Ecto neural progenitor cell (in vitro differentiated cells): ENCODE results near the gene ONECUT3.
"Not testable (repeated sequence)": the region's sequence is repeated elsewhere in the genome, so short reads cannot be mapped to it uniquely, and the experiment has no call there.

Experiments
- DNase-seq: peaks from one replicate; pipeline ENCODE4 v3.0.0-alpha.2; 2018; ENCODE audit warnings: low spot score

The ONECUT3 gene

GRCh38 chr19:1794424-1795172, 41.3 kb downstream of the ONECUT3 start:
- DNase-seq: no peak

- no peak for DNase-seq
These were observed 43.3 kb downstream of the ONECUT3 start for GRCh38 chr19:1796395-1797142.

- DNase-seq: not testable (repeated sequence)
These were observed 44.0 kb downstream of the ONECUT3 start for GRCh38 chr19:1797313-1797712.

GRCh38 chr19:1799695-1800342, 46.5 kb downstream of the ONECUT3 start:
- no peak for DNase-seq

- no peak for DNase-seq
These were observed 51.6 kb downstream of the ONECUT3 start for GRCh38 chr19:1804858-1805257.

GRCh38 chr19:1805401-1806183, 52.3 kb downstream of the ONECUT3 start:
- no peak for DNase-seq

GRCh38 chr19:1806184-1807029, 53.1 kb downstream of the ONECUT3 start:
- DNase-seq: no peak

GRCh38 chr19:1807030-1807694, 53.9 kb downstream of the ONECUT3 start:
- no peak for DNase-seq

- DNase-seq: no peak
These were observed 54.5 kb downstream of the ONECUT3 start for GRCh38 chr19:1807695-1808394.

- DNase-seq: no peak
These were observed 55.1 kb downstream of the ONECUT3 start for GRCh38 chr19:1808395-1808731.

- DNase-seq: no peak
These were observed 56.4 kb downstream of the ONECUT3 start for GRCh38 chr19:1809678-1810077.

GRCh38 chr19:1810439-1811160, 57.3 kb downstream of the ONECUT3 start:
- no peak for DNase-seq

GRCh38 chr19:1811472-1811894, 58.2 kb downstream of the ONECUT3 start:
- no peak for DNase-seq

- no peak for DNase-seq
These were observed 58.7 kb downstream of the ONECUT3 start, which contains the start of gene ATP8B3 for GRCh38 chr19:1811942-1812425. Gene ATP8B3 (minus strand): TSS chr19:1812276. CDS start chr19:1811736, 540 bp downstream.

GRCh38 chr19:1812426-1813191, 59.3 kb downstream of the ONECUT3 start:
- peak; percentile 95 for DNase-seq

GRCh38 chr19:1813192-1814182, 60.2 kb downstream of the ONECUT3 start:
- no peak for DNase-seq

- DNase-seq: no peak
These were observed 61.1 kb downstream of the ONECUT3 start for GRCh38 chr19:1814391-1814790.
